Small intestine (tissue), 7 donors: ENCODE results near the gene GRB10. TPM values are rescaled to one million over a fixed set of nuclear protein-coding genes. Genes with fewer than 3 reads are reported as not detected.

Experiments used
- DNase-seq, 2 donors: peaks; one replicate each; pipeline versions ENCODE4 v3.0.0 to v3.0.0-alpha.2; 2013
- FAIRE-seq: peaks from 2 replicates; lab custom pipeline; 2012; peaks lifted over from hg19 to GRCh38; lab: Jason Lieb, UNC
- H3K27ac ChIP-seq, 3 donors: one replicate each; pipeline ENCODE4 v1.5.1; 2013; ENCODE audit warnings: low read length in 2 of 3, mild to moderate bottlenecking in 2 of 3, control low read depth in 1 of 3, inconsistent platforms in 1 of 3, low read depth in 1 of 3, moderate library complexity in 1 of 3
- H3K27me3 ChIP-seq, 3 donors: one replicate each; pipeline ENCODE4 v1.6.1; 2013; ENCODE audit warnings: low read length in 3 of 3, inconsistent platforms in 1 of 3; ENCODE audit not compliant: control insufficient read depth in 3 of 3, insufficient read depth in 3 of 3
- H3K36me3 ChIP-seq, 3 donors: one replicate each; pipeline ENCODE4 v1.6.1; 2013; ENCODE audit warnings: low read length in 3 of 3, inconsistent platforms in 1 of 3, low read depth in 1 of 3, mild to moderate bottlenecking in 1 of 3, moderate library complexity in 1 of 3; ENCODE audit not compliant: control insufficient read depth in 3 of 3, insufficient read depth in 2 of 3
- H3K4me1 ChIP-seq, 3 donors: one replicate each; pipeline ENCODE4 v1.6.1; 2013; ENCODE audit warnings: low read length in 2 of 3, inconsistent platforms in 1 of 3, low read depth in 1 of 3, mild to moderate bottlenecking in 1 of 3, moderate library complexity in 1 of 3; ENCODE audit not compliant: control insufficient read depth in 3 of 3, insufficient read depth in 2 of 3
- H3K4me3 ChIP-seq, 3 donors: one replicate each; pipeline ENCODE4 v1.5.1; 2013; ENCODE audit warnings: low read length in 3 of 3, control low read depth in 1 of 3, inconsistent platforms in 1 of 3, low read depth in 1 of 3, mild to moderate bottlenecking in 1 of 3, moderate library complexity in 1 of 3
- H3K9me3 ChIP-seq, 2 donors: one replicate each; pipeline ENCODE4 v1.6.1; 2013; ENCODE audit warnings: low read depth in 1 of 2, low read length in 1 of 2; ENCODE audit not compliant: control insufficient read depth in 2 of 2, insufficient read depth in 1 of 2
- WGBS, 3 donors: extraction: QIAGEN DNeasy Blood & Tissue Kit; methylation state at CpG; one replicate each; pipeline ENCODE4 v1.1.7; 2013; 5-methylcytosine and 5-hydroxymethylcytosine counted together
- polyA plus RNA-seq, 4 donors: library from polyadenylated mRNA; stranded (reverse) in 3 of 4; unstranded in 1 of 4; fragments of 200-250 nt in 3 of 4; fragments of 120-200 nt in 1 of 4; gene quantifications; one replicate each; pipeline versions ENCODE4 v1.2.1 to v1.2.3, GENCODE V29; 2013
- donor health status: healthy with polysubstance abuse.
- donor health status: control.
- donor health status: control.
- donor health status: Bipolar disorder and iron deficiency.
- donor health status: healthy.

The GRB10 gene
- polyA plus RNA-seq, 4 donors, result 14.5 to 33.8 (median 22.1) TPM

- Histone ChIP-seq H3K27ac (peak overlapping the region in 2 of 3 donors; percentile 28 to 60), H3K4me1 (no peaks in the 10 kb centered on the region), H3K4me3 (no peak overlapping the region), H3K36me3 (peaks cover 0 to 41% (median 2%) of the 10 kb centered on the region in 3 donors), H3K9me3 (no peaks in the 10 kb centered on the region), H3K27me3 (no peaks in the 10 kb centered on the region)
- FAIRE-seq, result no peak
- WGBS, 3 donors, result 62 to 72% (median 64%) methylated on average over 5 of the region's 5 CpGs
- no peak for DNase-seq
Observed at GRCh38 chr7:50667789-50668226, 114.9 kb downstream of the GRB10 start.

DNA sequence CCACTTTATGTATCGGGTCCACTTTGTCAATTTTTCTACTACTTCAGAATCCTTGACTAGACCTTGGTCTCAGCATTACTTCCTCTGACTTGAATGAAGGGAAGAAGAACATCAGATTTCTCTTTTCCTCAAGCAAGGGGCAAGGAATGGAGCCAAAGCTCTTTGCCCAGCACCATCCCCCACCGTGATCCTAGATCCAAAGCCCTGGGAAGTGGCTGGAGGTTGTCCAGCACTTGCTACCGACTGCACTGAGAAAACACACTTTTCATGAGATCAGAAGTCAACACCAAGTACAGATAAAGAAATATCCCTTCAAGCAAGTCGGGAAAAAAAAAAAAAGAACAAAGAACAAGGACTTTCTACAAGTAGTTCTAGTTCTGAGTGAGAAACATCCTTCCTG lies 115.4 kb downstream of the GRB10 start:
- 32 to 42% (median 42%) methylated on average over 4 of the region's 4 CpGs for WGBS, 3 donors
- Histone ChIP-seq H3K9me3 (no peaks in the 10 kb centered on the region), H3K4me1 (no peaks in the 10 kb centered on the region), H3K36me3 (peaks cover 0 to 38% (median 0%) of the 10 kb centered on the region in 3 donors), H3K4me3 (no peak overlapping the region), H3K27ac (peak overlapping the region in 1 of 3 donors; percentile 60), H3K27me3 (no peaks in the 10 kb centered on the region)
- DNase-seq (no peak), FAIRE-seq (no peak)

GRCh38 chr7:50666124-50666496 lies 116.6 kb downstream of the GRB10 start:
- no peaks in the 10 kb centered on the region for H3K4me1 ChIP-seq

DNA sequence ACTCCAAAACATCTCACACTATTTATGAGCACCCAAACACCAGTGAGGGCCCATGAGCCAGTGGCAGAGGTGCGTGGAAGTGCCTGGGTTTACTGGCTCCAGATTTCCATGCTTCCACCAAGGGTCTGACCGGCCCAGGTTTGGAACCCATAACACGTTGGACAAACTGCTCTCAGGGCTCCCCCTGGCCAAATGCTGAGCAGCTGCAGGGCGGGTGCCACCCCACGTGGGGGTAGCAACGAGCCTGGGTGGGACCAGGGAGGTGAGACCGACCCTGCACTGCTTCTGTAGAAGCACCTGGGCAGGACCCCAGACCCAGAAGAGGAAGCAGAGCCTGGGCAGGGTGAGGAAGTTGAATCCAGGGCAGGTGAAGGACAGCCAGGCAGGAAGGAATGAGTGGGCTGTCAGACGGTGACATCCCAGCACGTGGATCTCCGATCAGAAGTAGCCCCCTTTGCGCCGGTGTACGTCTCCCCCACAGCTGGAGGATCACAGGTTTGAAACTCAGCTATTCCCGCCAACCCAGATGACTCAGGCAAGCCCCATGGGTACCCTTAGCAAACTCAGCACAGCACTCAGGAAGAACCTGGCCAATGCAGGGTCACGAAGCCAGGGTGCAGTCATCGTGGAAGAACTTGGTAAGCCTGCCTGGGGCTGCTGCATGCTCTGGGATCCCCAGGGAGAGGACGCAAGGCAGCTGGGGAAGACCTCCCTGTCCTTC lies 117.1 kb downstream of the GRB10 start:
- peaks cover 0 to 42% (median 0%) of the 10 kb centered on the region in 3 donors for H3K36me3 ChIP-seq
- 80 to 87% (median 82%) methylated on average over 17 of the region's 17 CpGs for WGBS, 3 donors
- H3K27me3 ChIP-seq, result no peaks in the 10 kb centered on the region
- no peaks in the 10 kb centered on the region for H3K9me3 ChIP-seq
- H3K4me3 ChIP-seq, result no peak overlapping the region
- no peak overlapping the region for H3K27ac ChIP-seq
- DNase-seq (no peak), FAIRE-seq (no peak)
- no peaks in the 10 kb centered on the region for H3K4me1 ChIP-seq

More at GRCh38 chr7:50666124-50666496, 116.6 kb downstream of the GRB10 start:
- Histone ChIP-seq H3K4me3 (no peak overlapping the region), H3K27me3 (no peaks in the 10 kb centered on the region), H3K27ac (no peak overlapping the region), H3K9me3 (no peaks in the 10 kb centered on the region), H3K36me3 (peaks cover 0 to 38% (median 0%) of the 10 kb centered on the region in 3 donors)
- DNase-seq (no peak), FAIRE-seq (no peak)
- 96 to 97% (median 97%) methylated on average over 11 of the region's 11 CpGs for WGBS, 3 donors

DNA sequence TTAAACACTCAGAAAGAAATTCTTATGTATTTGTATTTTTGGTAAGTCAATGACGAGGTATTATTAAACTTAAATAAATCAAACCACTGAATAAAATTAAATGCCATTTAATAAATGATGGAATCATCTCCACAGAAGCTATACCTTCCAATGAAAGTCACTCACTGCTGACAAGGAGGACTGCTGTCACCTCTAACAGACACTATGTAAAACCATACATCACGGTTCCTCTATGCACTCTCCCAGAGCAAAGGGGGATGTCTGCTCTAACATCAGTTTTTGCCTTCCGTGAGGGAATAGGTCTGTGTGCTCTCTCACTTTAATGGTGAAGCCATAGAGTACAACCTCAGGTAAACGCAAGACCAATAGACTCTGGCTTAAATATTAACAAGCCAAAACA lies 117.8 kb downstream of the GRB10 start:
- FAIRE-seq (no peak), DNase-seq (no peak)
- Histone ChIP-seq H3K9me3 (no peaks in the 10 kb centered on the region), H3K4me3 (no peak overlapping the region), H3K27ac (no peak overlapping the region), H3K36me3 (peaks cover 0 to 47% (median 0%) of the 10 kb centered on the region in 3 donors), H3K27me3 (no peaks in the 10 kb centered on the region), H3K4me1 (no peaks in the 10 kb centered on the region)
- 51 to 72% (median 64%) methylated on average over 4 of the region's 4 CpGs for WGBS, 3 donors

DNA sequence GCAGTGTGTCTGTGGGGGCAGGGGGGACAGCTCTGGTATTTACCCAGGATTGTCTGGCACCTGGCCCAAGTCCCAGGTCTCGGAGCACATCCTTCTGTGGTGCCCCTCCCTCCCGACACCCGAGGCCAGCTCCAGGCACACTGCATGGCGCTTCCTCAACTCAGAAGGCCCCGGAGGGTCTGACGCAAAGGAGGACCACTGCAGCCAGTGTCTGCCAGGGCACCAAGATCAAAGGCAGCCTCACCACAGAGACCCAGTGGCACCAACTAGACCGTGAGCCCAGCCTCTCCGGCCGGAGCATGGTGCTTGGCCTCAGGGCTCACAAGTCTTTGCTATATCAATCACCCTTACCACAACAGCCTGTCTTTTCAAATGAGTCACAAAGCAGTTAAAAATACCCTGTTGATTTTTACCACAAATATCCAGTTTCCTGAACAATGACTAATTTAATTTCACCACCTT lies 118.2 kb downstream of the GRB10 start:
- Histone ChIP-seq H3K27me3 (no peaks in the 10 kb centered on the region), H3K36me3 (peaks cover 0 to 46% (median 0%) of the 10 kb centered on the region in 3 donors), H3K27ac (no peak overlapping the region), H3K4me1 (no peaks in the 10 kb centered on the region), H3K4me3 (no peak overlapping the region), H3K9me3 (no peaks in the 10 kb centered on the region)
- FAIRE-seq, result no peak
- DNase-seq, result no peak
- WGBS, 3 donors, result 68 to 80% (median 77%) methylated on average over 9 of the region's 9 CpGs

GRCh38 chr7:50663396-50664102 lies 119.1 kb downstream of the GRB10 start:
- Histone ChIP-seq H3K36me3 (peaks cover 0 to 46% (median 0%) of the 10 kb centered on the region in 3 donors), H3K27ac (no peak overlapping the region), H3K27me3 (no peaks in the 10 kb centered on the region), H3K9me3 (no peaks in the 10 kb centered on the region), H3K4me1 (no peaks in the 10 kb centered on the region), H3K4me3 (no peak overlapping the region)
- WGBS, 3 donors, result 87 to 91% (median 88%) methylated on average over 8 of the region's 8 CpGs
- FAIRE-seq (no peak), DNase-seq (no peak)

- Histone ChIP-seq H3K27me3 (no peaks in the 10 kb centered on the region), H3K4me3 (no peak overlapping the region), H3K27ac (no peak overlapping the region), H3K4me1 (peaks cover 0 to 4% (median 0%) of the 10 kb centered on the region in 3 donors), H3K36me3 (peaks cover 0 to 40% (median 0%) of the 10 kb centered on the region in 3 donors), H3K9me3 (no peaks in the 10 kb centered on the region)
- no peak for FAIRE-seq
- DNase-seq, result no peak
- WGBS, 3 donors, result 93 to 97% (median 95%) methylated on average over 2 of the region's 2 CpGs
Observed at GRCh38 chr7:50662996-50663395, 119.7 kb downstream of the GRB10 start.
